CD8-positive, alpha-beta memory T cell (primary cell): ENCODE results near the gene ANKRD35. TPM values are rescaled to one million over a fixed set of nuclear protein-coding genes. Genes with fewer than 3 reads are reported as not detected.
"Not testable (repeated sequence)": the region's sequence is repeated elsewhere in the genome, so short reads cannot be mapped to it uniquely, and the experiment has no call there.

Experiments used
- CTCF ChIA-PET: fragments of 350-600 bp; sonication (Branson Sonifier 250); formaldehyde crosslinking; loops from one replicate; lab custom pipeline; 2021; ENCODE audit warnings: antibody characterized with exemption; lab: Charles Lee
- POLR2A ChIA-PET: fragments of 350-600 bp; sonication (Branson Sonifier 250); formaldehyde crosslinking; loops from one replicate; lab custom pipeline; 2021; ENCODE audit warnings: antibody characterized with exemption; lab: Charles Lee
- DNase-seq, 5 donors: peaks; one replicate each; pipeline versions ENCODE4 v3.0.0 to v3.0.0-alpha.2; 2020 to 2022; ENCODE audit warnings: mixed read lengths in 1 of 5
- H3K27ac ChIP-seq: one replicate; pipeline ENCODE4 v1.7.0; 2013; ENCODE audit warnings: low read depth, mild to moderate bottlenecking, low read length, moderate library complexity
- H3K27me3 ChIP-seq: 2 replicates; pipeline ENCODE4 v1.7.0; 2013; ENCODE audit warnings: low read length, mild to moderate bottlenecking; ENCODE audit not compliant: insufficient read depth, poor library complexity, severe bottlenecking
- H3K36me3 ChIP-seq: 2 replicates; pipeline ENCODE4 v1.7.0; 2013; ENCODE audit warnings: mild to moderate bottlenecking, low read length, moderate library complexity; ENCODE audit not compliant: insufficient read depth
- H3K4me1 ChIP-seq: 2 replicates; pipeline ENCODE4 v1.7.0; 2013; ENCODE audit warnings: mild to moderate bottlenecking, low read length, moderate library complexity; ENCODE audit not compliant: insufficient read depth
- H3K4me3 ChIP-seq: 2 replicates; pipeline ENCODE4 v1.7.0; 2013; ENCODE audit warnings: mild to moderate bottlenecking, low read length
- H3K9me3 ChIP-seq: 2 replicates; pipeline ENCODE4 v1.7.0; 2013; ENCODE audit warnings: mild to moderate bottlenecking, low read length
- H3K27ac Mint-ChIP-seq, 8 donors: one replicate each; pipeline ENCODE4 v1.8.0; 2020 to 2021; ENCODE audit warnings: mixed read lengths in 8 of 8, mild to moderate bottlenecking in 6 of 8, inconsistent platforms in 3 of 8, moderate library complexity in 3 of 8
- H3K27me3 Mint-ChIP-seq, 2 donors: one replicate each; pipeline ENCODE4 v1.8.0; 2020 to 2021; ENCODE audit warnings: mixed read lengths in 2 of 2, mild to moderate bottlenecking in 1 of 2, moderate library complexity in 1 of 2
- H3K36me3 Mint-ChIP-seq, 3 donors: one replicate each; pipeline ENCODE4 v1.8.0; 2020 to 2021; ENCODE audit warnings: mixed read lengths in 3 of 3, inconsistent platforms in 1 of 3, mild to moderate bottlenecking in 1 of 3
- H3K4me1 Mint-ChIP-seq, 3 donors: one replicate each; pipeline ENCODE4 v1.8.0; 2020 to 2021; ENCODE audit warnings: mixed read lengths in 3 of 3, inconsistent platforms in 1 of 3, mild to moderate bottlenecking in 1 of 3
- H3K4me3 Mint-ChIP-seq, 7 donors: one replicate each; pipeline ENCODE4 v1.8.0; 2020 to 2021; ENCODE audit warnings: mixed read lengths in 7 of 7, mild to moderate bottlenecking in 6 of 7, moderate library complexity in 4 of 7, inconsistent platforms in 2 of 7
- H3K9me3 Mint-ChIP-seq, 5 donors: one replicate each; pipeline ENCODE4 v1.8.0; 2020 to 2022; ENCODE audit warnings: mixed read lengths in 5 of 5, mild to moderate bottlenecking in 3 of 5, moderate library complexity in 2 of 5, inconsistent platforms in 1 of 5
- polyA plus RNA-seq: library from polyadenylated mRNA; unstranded; fragments of 300-500 nt; fragmentation: Illumina TruSeq; gene quantifications from one replicate; pipeline ENCODE4 v1.2.3, GENCODE V29; 2021
- total RNA-seq, 2 experiments: library from RNA; stranded (reverse); gene quantifications; one replicate each; pipeline ENCODE4 v1.2.3, GENCODE V29; 2021

The ANKRD35 gene
- total and polyA plus RNA-seq, 3 experiments from 2014 or later = 0.80 to 1.3 (median 1.0) TPM

DNA sequence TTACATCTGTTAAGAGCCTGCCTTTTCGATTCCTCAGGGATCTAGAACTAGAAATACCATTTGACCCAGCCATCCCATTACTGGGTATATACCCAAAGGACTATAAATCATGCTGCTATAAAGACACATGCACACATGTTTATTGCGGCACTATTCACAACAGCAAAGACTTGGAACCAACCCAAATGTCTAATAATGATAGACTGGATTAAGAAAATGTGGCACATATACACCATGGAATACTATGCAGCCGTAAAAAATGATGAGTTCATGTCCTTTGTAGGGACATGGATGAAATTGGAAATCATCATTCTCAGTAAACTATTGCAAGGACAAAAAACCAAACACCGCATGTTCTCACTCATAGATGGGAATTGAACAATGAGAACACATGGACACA lies 34.6 kb upstream of the ANKRD35 start:
- peaks cover 42 to 56% (median 51%) of the 10 kb centered on the region in 3 donors for H3K4me1 Mint-ChIP-seq
- H3K27me3 Mint-ChIP-seq, H3K36me3 ChIP-seq, DNase-seq, H3K9me3 ChIP-seq, H3K27me3 ChIP-seq, H3K9me3 Mint-ChIP-seq, CTCF ChIA-PET, POLR2A ChIA-PET, H3K4me3 ChIP-seq, H3K27ac ChIP-seq: not testable (repeated sequence)
- H3K27ac Mint-ChIP-seq = peak overlapping the region in 5 of 8 donors; percentile 58 to 85 (median 83)
- H3K4me3 Mint-ChIP-seq = peak overlapping the region; percentile 66 to 99 (median 96)
- peaks cover 0 to 49% (median 5%) of the 10 kb centered on the region in 3 donors for H3K36me3 Mint-ChIP-seq
- peaks cover 21% of the 10 kb centered on the region for H3K4me1 ChIP-seq

DNA sequence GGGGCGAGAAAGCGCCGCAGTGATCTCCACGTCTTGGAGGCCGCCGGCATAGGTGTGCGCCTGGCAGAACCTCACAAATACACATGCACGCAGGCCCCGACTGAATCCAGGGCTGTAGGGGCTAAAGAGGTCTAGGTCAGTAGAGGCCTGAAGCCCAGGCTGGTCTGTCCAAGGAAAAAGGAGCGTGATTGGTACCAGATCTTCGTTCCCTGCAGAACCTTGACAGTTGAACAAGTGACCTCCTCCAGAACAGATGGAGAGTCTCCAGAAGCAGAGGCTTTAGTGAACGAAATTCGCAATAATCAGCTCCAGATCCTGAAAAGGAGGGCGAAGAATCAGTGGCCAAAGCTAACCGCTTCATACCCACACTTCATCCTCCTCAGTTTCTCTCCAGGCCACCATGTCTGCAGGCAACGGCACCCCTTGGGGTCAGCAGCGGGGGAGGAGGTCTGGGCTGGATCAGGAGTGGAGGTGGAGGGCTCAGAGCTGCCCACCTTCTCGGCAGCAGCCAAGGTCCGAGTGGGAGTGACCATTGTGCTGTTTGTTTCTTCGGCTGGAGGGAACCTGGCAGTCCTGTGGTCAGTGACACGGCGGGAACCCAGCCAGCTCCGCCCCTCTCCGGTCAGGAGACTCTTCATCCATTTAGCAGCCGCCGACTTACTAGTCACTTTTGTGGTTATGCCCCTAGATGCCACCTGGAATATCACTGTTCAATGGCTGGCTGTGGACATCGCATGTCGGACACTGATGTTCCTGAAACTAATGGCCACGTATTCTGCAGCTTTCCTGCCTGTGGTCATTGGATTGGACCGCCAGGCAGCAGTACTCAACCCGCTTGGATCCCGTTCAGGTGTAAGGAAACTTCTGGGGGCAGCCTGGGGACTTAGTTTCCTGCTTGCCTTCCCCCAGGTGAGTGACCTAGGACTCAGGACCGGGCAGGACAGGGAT lies 33.6 kb upstream of the ANKRD35 start:
- H3K27ac Mint-ChIP-seq = peak overlapping the region; percentile 83 to 98 (median 96)
- no peaks in the 10 kb centered on the region for H3K9me3 Mint-ChIP-seq
- peaks cover 46 to 62% (median 59%) of the 10 kb centered on the region in 3 donors for H3K4me1 Mint-ChIP-seq
- no peaks in the 10 kb centered on the region for H3K27me3 Mint-ChIP-seq
- Histone ChIP-seq H3K27ac (peak overlapping the region; percentile 68), H3K36me3 (peaks cover 6% of the 10 kb centered on the region), H3K9me3 (no peaks in the 10 kb centered on the region), H3K4me3 (peak overlapping the region; percentile 85), H3K4me1 (peaks cover 21% of the 10 kb centered on the region), H3K27me3 (no peaks in the 10 kb centered on the region)
- peak overlapping the region; percentile 90 to 100 (median 97) for H3K4me3 Mint-ChIP-seq
- POLR2A ChIA-PET = interaction anchor here (1.1 to 2.5 kb wide), 11 partner anchors 8 to 118 kb away, joined by 3 to 45 read pairs (median 8); partner anchors contain the start of genes ANKRD34A, LIX1L, PIAS3 and POLR3GL
- DNase-seq = no peak
- H3K36me3 Mint-ChIP-seq = peaks cover 0 to 56% (median 10%) of the 10 kb centered on the region in 3 donors
- CTCF ChIA-PET = interaction anchor here (1.1 to 2.1 kb wide), 5 partner anchors 8 to 118 kb away, joined by 3 to 9 read pairs (median 4); partner anchors contain the start of genes ANKRD34A, NUDT17, POLR3GL and RBM8A

DNA sequence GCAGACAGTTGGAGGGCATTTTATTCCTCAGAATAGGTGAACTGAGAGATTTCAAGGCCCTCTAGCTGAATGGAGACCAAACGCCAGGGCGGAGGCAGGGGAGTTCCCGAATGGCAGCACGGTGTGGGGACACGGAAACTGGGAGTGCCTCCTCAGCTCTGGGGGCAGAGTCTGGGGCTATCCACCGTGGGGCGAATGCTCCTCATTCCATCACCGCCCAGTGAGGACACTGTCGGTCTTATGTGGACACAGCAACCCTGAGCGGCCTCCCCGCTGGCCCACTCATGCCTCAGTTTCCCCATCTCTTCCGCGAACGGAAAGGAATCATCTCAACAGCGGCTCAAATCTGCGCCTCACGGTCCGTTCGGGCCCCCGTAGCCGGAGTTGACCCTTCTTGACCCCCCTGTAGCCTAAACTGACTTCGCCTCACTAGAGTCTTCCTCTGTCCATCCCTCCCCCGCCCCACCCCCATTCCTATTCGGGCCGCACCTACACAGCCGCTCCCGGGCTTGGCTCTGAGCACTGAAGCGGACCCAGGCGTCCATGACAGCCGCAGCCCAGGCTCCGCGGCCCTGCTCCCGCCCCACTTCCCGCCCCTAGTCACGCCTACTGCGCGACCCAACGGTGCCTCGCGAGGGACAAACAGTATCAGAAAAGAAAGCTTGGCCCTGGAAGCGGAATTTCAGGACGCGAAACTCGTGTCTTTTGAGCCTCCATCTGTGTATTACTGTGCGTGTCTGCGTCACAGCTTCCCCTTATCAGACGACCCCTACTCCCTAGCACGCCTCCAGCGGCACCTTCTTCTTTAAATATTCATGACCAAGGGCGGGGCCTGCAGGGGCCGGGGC lies 32.7 kb upstream of the ANKRD35 start, which contains the start of gene PEX11B:
Gene PEX11B, minus strand, starts transcription at position 574 of the 848 bp plus-strand sequence. Its CDS starts 29 bp downstream, at position 545.
- peak; percentile 85 to 94 (median 89) for DNase-seq
- Histone ChIP-seq H3K27ac (peak within 1 kb of the TSS; percentile 68), H3K4me1 (peaks cover 21% of the 10 kb centered on the region), H3K36me3 (peaks cover 6% of the 10 kb centered on the region), H3K4me3 (peak within 1 kb of the TSS; percentile 85), H3K27me3 (no peaks in the 10 kb centered on the region), H3K9me3 (no peaks in the 10 kb centered on the region)
- H3K27ac Mint-ChIP-seq = peak within 1 kb of the TSS; percentile 83 to 98 (median 96)
- peak within 1 kb of the TSS; percentile 90 to 100 (median 97) for H3K4me3 Mint-ChIP-seq
- ChIA-PET CTCF (interaction anchor here (1.1 to 2.1 kb wide), 6 partner anchors 9 to 119 kb away, joined by 3 to 9 read pairs (median 4); partner anchors contain the start of genes ANKRD34A, NUDT17, POLR3GL and RBM8A), POLR2A (interaction anchor here (1.1 to 2.5 kb wide), 11 partner anchors 9 to 119 kb away, joined by 3 to 45 read pairs (median 8); partner anchors contain the start of genes ANKRD34A, LIX1L, PIAS3 and POLR3GL)
- H3K9me3 Mint-ChIP-seq = no peaks in the 10 kb centered on the region
- peaks cover 52 to 66% (median 60%) of the 10 kb centered on the region in 3 donors for H3K4me1 Mint-ChIP-seq
- no peaks in the 10 kb centered on the region for H3K27me3 Mint-ChIP-seq
- peaks cover 0 to 58% (median 10%) of the 10 kb centered on the region in 3 donors for H3K36me3 Mint-ChIP-seq

DNA sequence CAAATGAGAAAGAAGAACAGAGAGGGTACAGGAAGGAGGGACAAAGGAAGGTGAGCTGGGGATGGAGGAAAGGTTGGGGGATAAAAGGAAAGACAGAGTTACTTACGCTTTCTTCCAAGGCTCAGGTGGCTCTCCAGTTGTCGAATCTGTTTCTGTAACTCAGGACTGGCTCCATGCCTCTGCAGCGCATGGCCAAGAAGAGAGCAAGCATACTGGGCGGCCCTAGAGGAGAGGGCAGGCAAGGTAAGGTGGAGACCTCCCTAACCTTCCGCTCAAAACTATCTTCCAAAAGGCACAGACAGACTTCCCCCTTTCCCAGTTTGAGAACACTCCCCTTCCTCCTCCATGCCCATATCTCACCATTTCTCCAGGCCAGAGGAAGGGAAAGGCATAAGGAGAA lies 31.9 kb upstream of the ANKRD35 start:
- H3K27me3 ChIP-seq = no peaks in the 10 kb centered on the region
- H3K27ac ChIP-seq = peak overlapping the region; percentile 68
- no peaks in the 10 kb centered on the region for H3K9me3 ChIP-seq
- H3K4me1 ChIP-seq = peaks cover 21% of the 10 kb centered on the region
- H3K36me3 Mint-ChIP-seq = peaks cover 0 to 59% (median 12%) of the 10 kb centered on the region in 3 donors
- DNase-seq = no peak
- POLR2A ChIA-PET = interaction anchor here (2.0 to 2.5 kb wide), 5 partner anchors 10 to 79 kb away, joined by 8 to 45 read pairs (median 16); partner anchors contain the start of genes ANKRD34A, PIAS3, POLR3GL and RBM8A
- H3K4me3 Mint-ChIP-seq = peak overlapping the region; percentile 90 to 100 (median 97)
- CTCF ChIA-PET = interaction anchor here (1.2 to 2.1 kb wide), 4 partner anchors 10 to 72 kb away, joined by 3 to 9 read pairs (median 6); partner anchors contain the start of genes NUDT17 and RBM8A
- peaks cover 55 to 69% (median 60%) of the 10 kb centered on the region in 3 donors for H3K4me1 Mint-ChIP-seq
- peaks cover 6% of the 10 kb centered on the region for H3K36me3 ChIP-seq
- peak overlapping the region; percentile 85 for H3K4me3 ChIP-seq
- peak overlapping the region in 7 of 8 donors; percentile 83 to 98 (median 96) for H3K27ac Mint-ChIP-seq
- H3K9me3 Mint-ChIP-seq = no peaks in the 10 kb centered on the region
- H3K27me3 Mint-ChIP-seq = no peaks in the 10 kb centered on the region

DNA sequence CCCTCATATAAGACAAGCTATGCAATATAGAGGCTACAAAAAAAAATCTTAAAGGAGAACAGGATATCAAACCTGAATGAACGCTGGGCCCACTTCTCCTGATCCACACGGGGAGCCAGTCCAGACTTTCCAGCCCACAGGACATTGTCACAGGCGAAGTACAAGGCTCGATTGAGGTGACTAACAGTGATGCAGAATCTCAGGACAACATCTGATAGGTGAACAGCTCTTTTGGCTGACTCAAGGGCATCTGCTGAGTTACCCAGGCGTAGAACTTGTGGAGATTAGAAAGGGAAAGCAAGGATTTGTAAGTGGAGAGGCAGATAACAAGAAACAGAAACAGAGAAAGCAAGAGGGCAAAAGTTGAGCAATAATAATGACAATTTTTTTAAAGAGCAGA lies 31.1 kb upstream of the ANKRD35 start:
- ChIA-PET POLR2A (interaction anchor here (1.8 kb wide), 1 partner anchor 10 kb away, joined by 9 read pairs; the partner anchor contains the start of gene RBM8A), CTCF (interaction anchor here (0.5 to 2.4 kb wide), 6 partner anchors 10 to 115 kb away, joined by 3 to 8 read pairs (median 4); partner anchors contain the start of genes NUDT17 and RBM8A)
- Histone ChIP-seq H3K4me3 (no peak overlapping the region), H3K4me1 (peaks cover 21% of the 10 kb centered on the region), H3K36me3 (peaks cover 10% of the 10 kb centered on the region), H3K9me3 (no peaks in the 10 kb centered on the region), H3K27me3 (no peaks in the 10 kb centered on the region), H3K27ac (no peak overlapping the region)
- H3K4me1 Mint-ChIP-seq = peaks cover 55 to 69% (median 60%) of the 10 kb centered on the region in 3 donors
- peak overlapping the region in 7 of 8 donors; percentile 50 to 87 (median 85) for H3K27ac Mint-ChIP-seq
- H3K27me3 Mint-ChIP-seq = no peaks in the 10 kb centered on the region
- no peak for DNase-seq
- H3K4me3 Mint-ChIP-seq = peak overlapping the region; percentile 70 to 100 (median 97)
- no peaks in the 10 kb centered on the region for H3K9me3 Mint-ChIP-seq
- peaks cover 0 to 65% (median 14%) of the 10 kb centered on the region in 3 donors for H3K36me3 Mint-ChIP-seq

DNA sequence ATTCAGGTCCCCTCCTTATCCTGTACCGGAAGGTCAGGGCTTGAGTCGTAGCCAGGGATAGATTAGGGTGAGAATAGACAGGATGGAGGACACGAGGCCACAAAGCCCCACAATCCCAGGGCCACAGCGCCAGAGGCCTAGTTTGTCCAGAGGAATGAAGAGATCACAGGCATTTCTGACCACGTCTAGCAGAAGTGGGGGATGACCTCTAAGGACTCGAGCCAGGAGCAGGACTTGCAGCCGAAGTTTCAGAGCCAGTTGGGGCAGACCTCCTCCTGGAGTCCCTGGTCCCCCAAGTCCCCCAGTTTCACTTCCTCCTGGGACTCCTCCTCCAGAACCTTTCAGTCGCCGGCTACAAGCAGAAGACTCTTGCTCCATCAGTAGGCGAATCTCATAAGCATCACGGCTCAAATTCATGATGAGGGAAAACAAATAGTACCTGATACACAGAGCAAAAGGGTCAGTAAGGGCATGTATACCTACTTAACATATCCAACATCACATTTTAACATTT lies 26.5 kb upstream of the ANKRD35 start:
- Mint-ChIP-seq H3K4me1 (peaks cover 28 to 36% (median 35%) of the 10 kb centered on the region in 3 donors), H3K36me3 (peaks cover 0 to 61% (median 26%) of the 10 kb centered on the region in 3 donors), H3K27me3 (no peaks in the 10 kb centered on the region), H3K9me3 (no peaks in the 10 kb centered on the region), H3K4me3 (no peak overlapping the region), H3K27ac (no peak overlapping the region)
- peaks cover 17% of the 10 kb centered on the region for H3K36me3 ChIP-seq
- no peak overlapping the region for H3K4me3 ChIP-seq
- no peak overlapping the region for H3K27ac ChIP-seq
- H3K9me3 ChIP-seq = no peaks in the 10 kb centered on the region
- CTCF ChIA-PET = interaction anchor here (1.2 to 5.7 kb wide), 2 partner anchors 67 kb away, joined by 3 to 42 read pairs; partner anchors contain the start of gene NUDT17
- H3K4me1 ChIP-seq = peaks cover 2% of the 10 kb centered on the region
- POLR2A ChIA-PET = interaction anchor here (0.7 kb wide), 1 partner anchor 95 kb away, joined by 8 read pairs; no protein-coding TSS in a partner anchor
- no peaks in the 10 kb centered on the region for H3K27me3 ChIP-seq
- no peak for DNase-seq
